Hematopoietic multipotent progenitor cell (in vitro differentiated cells): ENCODE data around the gene GSTM2. TPM values are rescaled to one million over a fixed set of nuclear protein-coding genes. Genes with fewer than 3 reads are reported as not detected.

Experiments used
- DNase-seq, 3 donors: peaks; one replicate each; pipeline ENCODE4 v3.0.0-alpha.2; 2011 to 2015; ENCODE audit warnings: low read depth in 2 of 3, low spot score in 2 of 3
- total RNA-seq: library from RNA; depleted of rRNA; stranded (reverse); fragments of >200 nt; gene quantifications from one replicate; pipeline ENCODE4 v1.2.3, GENCODE V29; 2012

Gene GSTM2
- total RNA-seq, 1 donor: 20.7 TPM

DNA sequence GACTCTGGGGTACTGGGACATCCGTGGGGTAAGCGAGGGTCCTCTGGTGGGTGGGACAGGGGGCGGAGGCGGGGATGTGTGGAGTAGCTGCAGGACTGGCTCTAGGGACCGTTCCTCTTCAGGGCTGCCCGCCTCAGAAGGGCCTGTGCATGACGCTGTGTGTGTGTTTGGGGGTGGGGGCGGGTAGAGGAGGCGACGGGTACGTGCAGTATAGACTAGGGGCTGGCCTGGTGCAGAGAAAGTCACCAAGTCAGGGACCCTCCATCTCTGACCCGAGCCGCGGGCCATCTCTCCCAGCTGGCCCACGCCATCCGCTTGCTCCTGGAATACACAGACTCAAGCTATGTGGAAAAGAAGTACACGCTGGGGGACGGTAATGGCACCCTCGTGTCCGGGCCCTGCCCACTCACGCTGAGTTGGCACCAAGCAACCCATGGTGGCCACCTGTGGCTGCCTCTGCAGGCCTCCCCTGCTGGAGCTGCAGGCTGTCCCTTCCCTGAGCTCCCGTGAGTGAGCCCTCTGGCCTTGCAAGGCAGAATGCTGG, 44.5 kb downstream of the GSTM2 start:
- DNase-seq: no peak

DNA sequence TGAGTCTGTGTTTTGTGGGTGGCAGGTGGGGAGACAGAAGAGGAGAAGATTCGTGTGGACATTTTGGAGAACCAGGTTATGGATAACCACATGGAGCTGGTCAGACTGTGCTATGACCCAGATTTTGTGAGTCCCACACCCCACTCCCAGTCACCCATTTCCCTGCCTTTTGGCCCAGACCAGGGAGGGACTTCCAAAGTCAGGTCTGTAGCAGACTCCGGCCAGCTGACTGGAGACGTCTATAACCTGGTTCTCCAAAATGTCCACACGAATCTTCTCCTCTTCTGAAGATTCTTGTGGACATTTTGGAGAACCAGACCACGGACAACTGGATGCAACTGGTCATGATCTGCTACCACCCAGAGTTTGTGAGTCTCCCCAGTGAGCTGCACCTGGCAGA, 45.8 kb downstream of the GSTM2 start:
- no peak for DNase-seq

DNA sequence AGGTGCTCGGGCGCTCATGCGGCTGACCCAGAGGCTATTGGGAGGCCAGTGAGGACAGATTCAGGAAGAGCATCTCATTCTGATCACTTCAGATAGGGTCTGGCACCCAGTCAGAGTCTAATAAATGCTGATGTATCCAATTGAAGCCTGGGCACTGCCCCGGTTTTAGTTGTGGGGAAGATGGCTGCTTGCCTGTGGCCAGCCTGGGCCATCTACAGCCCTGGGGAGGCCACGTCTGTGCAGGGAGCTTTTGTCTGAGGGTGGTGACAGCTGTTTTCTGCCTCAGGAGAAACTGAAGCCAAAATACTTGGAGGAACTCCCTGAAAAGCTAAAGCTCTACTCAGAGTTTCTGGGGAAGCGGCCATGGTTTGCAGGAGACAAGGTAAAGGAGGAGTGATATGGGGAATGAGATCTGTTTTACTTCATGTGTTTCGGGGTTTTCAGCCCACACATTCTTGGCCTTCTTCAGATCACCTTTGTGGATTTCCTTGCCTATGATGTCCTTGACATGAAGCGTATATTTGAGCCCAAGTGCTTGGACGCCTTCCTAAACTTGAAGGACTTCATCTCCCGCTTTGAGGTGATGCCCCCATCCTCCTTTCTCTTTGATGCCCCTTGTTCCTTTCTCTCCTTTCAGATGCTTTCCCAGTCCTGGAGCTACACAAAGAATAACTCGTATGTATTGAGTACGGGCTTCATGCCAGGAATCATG, 47.0 kb downstream of the GSTM2 start:
- no peak for DNase-seq

DNA sequence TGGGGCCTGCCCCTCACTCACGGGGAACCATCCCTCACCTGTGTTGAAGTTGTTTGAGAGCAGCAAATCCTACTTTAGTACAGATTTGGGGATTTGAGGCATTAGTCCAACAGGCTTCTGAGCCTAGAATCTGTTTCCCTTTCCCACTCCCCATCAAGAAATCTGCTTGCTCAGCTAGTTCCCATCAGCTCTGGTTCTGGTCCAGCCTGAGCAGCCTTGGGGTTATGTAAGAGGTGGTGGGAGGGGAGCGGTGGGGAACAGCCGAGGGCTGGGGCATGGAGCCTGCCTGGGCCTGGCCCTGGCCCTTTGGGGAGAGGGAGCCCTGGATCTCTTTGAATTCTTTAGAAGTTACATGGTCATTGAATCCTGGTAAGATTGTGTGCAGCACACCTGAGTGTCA, 48.3 kb downstream of the GSTM2 start:
- DNase-seq: no peak

DNA sequence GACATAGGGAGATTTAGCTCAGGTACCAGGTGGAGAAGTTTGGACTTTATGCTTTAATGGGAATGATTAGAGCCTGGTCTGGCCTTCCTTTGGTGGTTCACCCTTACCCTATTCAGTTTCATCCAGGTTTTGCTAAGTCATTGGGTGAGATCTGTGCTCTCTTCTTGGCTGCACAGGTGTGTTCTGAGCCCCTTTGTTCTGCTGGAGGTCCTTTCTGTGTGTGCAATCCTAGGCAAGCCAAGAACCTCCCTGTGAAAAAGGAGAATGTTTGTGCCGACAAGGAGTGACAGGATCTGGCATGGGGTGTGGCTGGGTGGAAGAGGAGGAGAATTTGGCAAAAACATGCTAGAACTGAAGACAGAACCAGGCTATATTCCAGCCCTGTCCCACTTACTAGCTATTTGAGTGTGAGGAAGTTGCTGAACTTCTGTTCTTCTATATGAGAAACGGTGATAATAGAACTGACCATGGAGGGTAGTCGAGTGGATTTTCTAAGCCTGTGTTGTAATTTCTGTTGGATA, 48.8 kb downstream of the GSTM2 start:
- DNase-seq: no peak

DNA sequence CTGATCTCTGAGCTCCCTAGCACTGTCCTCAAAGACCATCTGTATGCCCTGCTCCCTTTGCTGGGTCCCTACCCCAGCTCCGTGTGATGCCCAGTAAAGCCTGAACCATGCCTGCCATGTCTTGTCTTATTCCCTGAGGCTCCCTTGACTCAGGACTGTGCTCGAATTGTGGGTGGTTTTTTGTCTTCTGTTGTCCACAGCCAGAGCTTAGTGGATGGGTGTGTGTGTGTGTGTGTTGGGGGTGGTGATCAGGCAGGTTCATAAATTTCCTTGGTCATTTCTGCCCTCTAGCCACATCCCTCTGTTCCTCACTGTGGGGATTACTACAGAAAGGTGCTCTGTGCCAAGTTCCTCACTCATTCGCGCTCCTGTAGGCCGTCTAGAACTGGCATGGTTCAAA, 49.9 kb downstream of the GSTM2 start:
- no peak for DNase-seq

DNA sequence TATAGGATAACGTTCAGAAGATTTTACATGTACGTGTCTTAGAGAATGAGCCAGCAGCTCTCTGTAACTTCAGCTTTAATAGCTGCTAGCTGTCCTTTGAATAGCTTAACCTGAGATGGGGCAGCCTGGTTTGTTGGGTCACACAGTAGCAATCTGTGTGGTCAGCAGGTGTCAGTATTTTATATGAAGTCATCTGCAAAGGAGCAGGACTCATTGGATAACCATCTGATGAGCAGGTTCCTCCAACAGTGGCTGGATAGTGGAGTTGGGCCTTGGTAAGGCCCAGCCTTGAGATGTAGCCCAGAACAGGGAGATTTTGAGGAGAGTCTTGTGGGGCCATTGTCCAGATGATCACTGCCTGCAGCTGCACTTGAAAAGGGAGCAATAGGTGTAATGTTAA, 50.6 kb downstream of the GSTM2 start:
- no peak for DNase-seq

DNA sequence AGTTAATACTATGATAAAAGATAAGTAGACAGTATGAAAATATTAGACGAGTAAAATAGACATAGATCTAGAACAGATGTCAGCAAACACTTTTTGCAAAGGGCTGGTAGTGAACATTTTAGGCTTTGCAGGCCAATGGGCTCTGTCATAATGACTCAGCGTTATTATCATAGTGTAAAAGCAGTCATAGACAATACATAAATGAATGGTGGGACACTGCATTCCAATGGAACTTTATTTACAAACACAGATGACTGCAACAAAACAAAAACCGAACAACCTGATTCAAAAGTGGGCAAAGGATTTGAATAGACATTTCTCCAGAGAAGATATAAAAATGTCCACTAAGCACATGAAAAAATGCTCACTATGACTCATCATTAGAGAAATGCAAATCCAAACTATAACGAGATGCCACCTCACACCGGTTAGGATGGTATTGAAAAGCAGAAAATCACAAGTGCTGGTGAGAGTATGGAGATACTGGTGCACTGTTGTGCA, 51.5 kb downstream of the GSTM2 start:
- DNase-seq: peak in 1 of 3 donors; percentile 21

DNA sequence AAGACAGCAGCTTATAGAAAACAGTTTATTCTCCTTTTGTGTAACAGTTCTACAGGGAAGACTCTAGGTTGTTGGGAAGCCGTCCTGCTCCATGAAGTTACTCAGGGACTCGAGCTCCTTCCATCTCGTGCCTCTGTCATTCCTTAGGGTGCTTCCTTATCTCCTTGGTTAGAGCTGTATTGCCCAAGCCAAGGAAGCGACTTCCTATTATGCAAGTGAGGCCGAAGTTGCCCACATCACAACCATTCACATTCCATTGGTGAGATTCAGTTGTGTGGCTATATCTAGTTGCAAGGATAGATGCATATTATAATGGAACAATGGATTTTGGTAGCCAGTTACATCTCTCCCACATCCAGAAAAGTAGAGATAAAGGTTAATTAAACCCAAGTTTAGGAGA, 53.2 kb downstream of the GSTM2 start:
- no peak for DNase-seq

DNA sequence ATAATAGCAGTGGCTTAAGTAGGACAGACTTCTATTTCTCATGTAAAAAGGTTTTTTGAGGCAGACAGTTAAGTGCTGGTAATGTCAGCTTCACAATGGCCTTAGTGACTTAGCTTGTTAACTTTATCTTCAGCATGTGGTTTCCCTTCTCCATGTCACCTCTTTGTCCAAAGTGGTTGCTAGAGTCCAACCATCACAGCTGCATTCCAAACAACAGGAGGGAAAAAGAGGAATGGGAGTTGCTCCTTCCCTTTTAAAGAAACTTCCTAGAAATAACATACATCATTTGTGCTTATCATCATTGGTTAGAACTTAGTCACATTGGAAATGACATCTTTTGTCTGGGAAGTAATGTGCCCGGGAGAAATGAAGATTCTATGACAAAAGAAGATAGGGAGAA, 54.1 kb downstream of the GSTM2 start:
- DNase-seq: no peak

DNA sequence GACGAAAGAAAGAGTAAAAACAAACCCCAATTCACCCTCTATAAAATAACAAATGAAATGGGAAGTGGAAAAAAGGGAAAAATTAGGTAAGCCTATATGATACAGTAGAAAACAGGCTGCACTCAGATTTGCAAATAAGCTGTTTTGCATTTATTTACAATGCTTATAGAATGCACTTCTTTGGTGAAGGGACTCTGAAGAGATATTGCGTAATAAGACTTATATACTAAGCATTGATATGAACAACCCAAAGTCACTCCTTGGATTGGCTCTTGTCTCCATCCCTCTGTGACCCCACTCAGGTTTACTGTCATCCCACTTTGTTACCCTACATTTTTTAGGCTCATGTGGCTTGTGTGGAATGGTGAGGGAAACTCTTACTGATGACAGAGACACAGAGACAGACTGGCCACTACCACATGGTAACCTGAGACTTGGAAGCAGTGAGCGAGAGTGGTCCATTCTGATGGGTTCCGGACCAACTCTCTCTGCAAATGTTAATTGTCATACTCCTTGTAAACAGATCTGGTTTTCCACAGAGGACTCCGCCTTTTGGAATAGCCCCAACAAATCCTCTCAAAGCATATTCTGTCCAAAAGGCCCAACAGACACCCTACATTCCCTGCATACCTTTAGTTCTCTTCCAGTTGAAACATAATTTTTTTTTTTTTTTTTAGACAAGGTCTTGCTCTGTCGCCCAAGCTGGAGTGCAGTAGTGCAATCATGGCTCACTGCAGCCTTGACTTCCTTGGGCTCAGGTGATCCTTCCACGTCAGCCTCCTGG, 55.2 kb downstream of the GSTM2 start:
- no peak for DNase-seq

Other genes with a start within 250 kb of the GSTM2 start
- gene PSMA5, start 241.6 kb upstream of the GSTM2 start, total RNA-seq: 30.7 TPM
- not detected for gene SYPL2, start 201.5 kb upstream of the GSTM2 start, total RNA-seq
- gene ATXN7L2, start 184.2 kb upstream of the GSTM2 start, total RNA-seq: 5.7 TPM
- gene CYB561D1, start 174.0 kb upstream of the GSTM2 start, total RNA-seq: 9.4 TPM
- gene AMIGO1, start 158.3 kb upstream of the GSTM2 start, total RNA-seq: 1.1 TPM
- gene GPR61, start 128.2 kb upstream of the GSTM2 start, total RNA-seq: 0.27 TPM
- gene GNAI3, start 119.4 kb upstream of the GSTM2 start, total RNA-seq: 7.3 TPM
- gene GNAT2, start 48.4 kb upstream of the GSTM2 start, total RNA-seq: 0.27 TPM
- 259 TPM for gene AMPD2, start 48.2 kb upstream of the GSTM2 start, total RNA-seq
- gene GSTM4, start 12.0 kb upstream of the GSTM2 start, total RNA-seq: 12.1 TPM
- not detected for gene GSTM1, start 19.8 kb downstream of the GSTM2 start, total RNA-seq
- gene GSTM5, start 44.2 kb downstream of the GSTM2 start, total RNA-seq: 0.27 TPM
- gene GSTM3, start 73.0 kb downstream of the GSTM2 start, total RNA-seq: 13.5 TPM
- not detected for gene EPS8L3, start 95.9 kb downstream of the GSTM2 start, total RNA-seq
- 23.2 TPM for gene CSF1, start 242.8 kb downstream of the GSTM2 start, total RNA-seq